ENCODE measurements around the gene FNTB.
A peak's percentile ranks its signal among the peaks of the same experiment; 100 is the strongest.

FNTB gene

DNA sequence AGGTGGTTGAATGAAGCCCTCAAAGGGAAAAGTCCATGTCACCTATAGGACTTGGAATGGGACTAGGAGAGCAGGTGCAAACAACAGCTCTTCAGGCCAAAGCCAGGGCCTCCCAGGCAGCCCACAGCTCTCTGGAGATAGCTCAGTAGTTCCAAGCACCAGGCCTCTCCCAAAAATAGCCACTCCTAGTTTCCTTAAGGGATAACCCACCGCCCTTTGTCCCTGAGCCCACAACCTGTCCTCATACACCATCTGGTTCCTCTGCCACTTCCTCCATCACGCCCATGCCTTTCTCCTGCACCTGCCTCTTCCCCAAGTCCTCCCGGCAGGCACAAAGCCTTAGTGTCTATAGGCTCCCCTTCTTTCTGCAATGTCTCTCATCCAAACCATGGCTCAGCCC is 16.7 kb upstream of the FNTB start:
- no peak for DNase-seq (ENCODE audit: low read depth in 2 of 2)
- TF ChIP-seq, protein P1, sequence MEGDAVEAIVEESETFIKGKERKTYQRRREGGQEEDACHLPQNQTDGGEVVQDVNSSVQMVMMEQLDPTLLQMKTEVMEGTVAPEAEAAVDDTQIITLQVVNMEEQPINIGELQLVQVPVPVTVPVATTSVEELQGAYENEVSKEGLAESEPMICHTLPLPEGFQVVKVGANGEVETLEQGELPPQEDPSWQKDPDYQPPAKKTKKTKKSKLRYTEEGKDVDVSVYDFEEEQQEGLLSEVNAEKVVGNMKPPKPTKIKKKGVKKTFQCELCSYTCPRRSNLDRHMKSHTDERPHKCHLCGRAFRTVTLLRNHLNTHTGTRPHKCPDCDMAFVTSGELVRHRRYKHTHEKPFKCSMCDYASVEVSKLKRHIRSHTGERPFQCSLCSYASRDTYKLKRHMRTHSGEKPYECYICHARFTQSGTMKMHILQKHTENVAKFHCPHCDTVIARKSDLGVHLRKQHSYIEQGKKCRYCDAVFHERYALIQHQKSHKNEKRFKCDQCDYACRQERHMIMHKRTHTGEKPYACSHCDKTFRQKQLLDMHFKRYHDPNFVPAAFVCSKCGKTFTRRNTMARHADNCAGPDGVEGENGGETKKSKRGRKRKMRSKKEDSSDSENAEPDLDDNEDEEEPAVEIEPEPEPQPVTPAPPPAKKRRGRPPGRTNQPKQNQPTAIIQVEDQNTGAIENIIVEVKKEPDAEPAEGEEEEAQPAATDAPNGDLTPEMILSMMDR (IDR thresholded peaks at IDR 0.05; ENCODE audit: low read depth, low read length), result no peak
- no peak overlapping the region for H3K4me3 ChIP-seq (replicated peaks in 1 of 2; ENCODE audit: low read depth in 2 of 2, low read length in 2 of 2)

DNA sequence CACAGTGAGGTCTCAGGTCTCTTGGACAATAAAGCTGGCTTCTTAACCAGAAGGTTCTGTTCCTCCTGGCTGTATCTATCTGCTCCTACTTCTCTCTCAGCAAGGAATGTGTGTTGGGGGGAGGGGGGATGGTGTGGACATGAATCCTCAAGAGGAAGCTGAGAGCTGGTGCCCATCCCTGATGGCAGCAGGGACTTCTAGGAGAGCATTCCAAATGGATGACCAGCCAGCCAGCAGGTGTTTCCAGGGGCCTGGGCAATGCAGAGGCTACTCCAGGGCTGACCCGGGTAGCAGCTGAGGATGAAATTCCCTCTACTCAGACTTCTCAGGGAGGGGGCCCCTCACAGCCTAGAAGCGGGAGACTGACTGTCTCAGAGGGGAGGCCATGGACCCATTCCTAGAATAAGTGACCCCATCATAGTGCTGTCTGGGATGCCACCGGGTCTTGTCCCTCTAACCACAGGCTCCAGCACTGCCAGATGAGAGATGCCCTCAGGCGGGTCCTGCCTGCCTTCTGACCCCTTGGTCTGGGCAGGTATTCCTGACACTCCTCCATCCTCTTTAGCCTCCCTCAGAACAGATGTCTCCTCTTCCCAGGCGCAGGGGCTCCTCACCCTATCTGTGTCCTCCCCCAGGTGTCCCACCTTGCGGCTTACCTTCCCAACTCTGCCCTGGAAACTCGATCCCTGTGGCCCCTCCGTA is 15.8 kb upstream of the FNTB start:
- H3K4me3 ChIP-seq (replicated peaks in 1 of 2; ENCODE audit: low read depth in 2 of 2, low read length in 2 of 2), result peak overlapping the region in 1 of 2 donors; percentile 62
- TF ChIP-seq, protein P1 (IDR thresholded peaks at IDR 0.05; ENCODE audit: low read depth, low read length), result no peak
- DNase-seq (ENCODE audit: low read depth in 2 of 2), result no peak

DNA sequence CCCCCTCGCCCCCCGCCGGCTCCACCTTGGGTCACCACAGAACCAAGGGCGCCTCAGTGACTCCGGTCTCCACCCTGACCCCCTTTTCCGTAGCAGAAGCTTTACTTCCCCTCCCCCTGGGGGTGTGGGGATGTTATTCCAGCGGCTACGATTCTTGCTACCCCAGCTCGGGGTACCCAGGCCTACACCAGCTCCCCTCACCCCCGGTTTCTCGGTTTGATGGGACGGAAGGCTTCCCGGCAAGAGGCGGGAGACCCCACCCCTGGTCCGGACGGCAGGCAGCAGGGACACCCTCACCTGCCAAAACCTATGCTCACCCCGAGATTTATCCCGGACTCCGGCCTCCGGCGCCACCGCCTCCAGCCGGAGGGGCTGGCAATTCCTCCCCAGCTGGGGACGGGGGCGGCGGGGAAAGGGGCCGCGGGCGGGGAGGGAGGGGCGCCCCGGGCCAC is 15.2 kb upstream of the FNTB start:
- peak overlapping the region; percentile 62 for H3K4me3 ChIP-seq (replicated peaks in 1 of 2; ENCODE audit: low read depth in 2 of 2, low read length in 2 of 2)
- TF ChIP-seq, protein P1 (IDR thresholded peaks at IDR 0.05; ENCODE audit: low read depth, low read length), result no peak
- no peak for DNase-seq (ENCODE audit: low read depth in 2 of 2)

DNA sequence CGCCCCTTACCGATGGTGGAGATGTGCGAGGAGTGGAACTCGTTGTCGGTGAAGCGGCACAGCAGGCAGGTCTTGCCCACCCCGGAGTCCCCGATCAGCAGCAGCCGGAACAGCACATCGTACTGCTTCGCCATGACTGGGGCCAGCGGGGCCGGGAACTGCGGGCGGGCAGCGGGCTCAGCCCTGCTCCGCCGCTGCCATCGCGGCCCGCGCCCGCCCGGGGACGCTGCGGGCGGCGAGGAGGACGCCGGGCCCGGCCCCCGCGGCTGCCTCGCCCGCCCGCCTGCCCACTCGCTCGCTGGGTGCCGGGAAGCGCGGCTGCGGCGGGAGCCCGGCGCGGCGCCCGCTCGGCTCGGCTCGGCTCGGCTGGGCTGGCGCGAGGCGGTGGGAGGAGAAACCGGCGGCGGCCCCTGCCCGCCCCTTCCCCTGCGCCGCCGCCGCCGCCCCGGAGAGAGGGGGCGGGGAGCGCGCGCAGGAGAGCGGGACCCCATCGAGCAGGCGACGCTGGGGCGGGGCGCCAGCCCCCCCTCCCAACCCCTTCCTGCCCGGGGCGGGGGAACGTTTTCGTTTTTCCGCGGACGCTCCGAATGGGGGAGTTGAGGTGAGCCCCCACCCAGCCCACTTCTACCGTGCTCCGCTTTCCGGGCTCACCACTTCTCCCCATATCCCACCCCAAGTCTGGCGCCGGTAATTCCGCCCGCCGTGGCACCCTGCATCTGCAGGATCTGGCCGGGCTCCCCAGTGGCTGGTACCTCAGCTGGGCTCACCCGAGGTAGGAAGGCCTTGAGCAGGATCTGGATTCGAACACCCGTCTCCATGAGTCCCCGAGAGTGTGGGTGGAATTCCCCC is 14.5 kb upstream of the FNTB start, which contains the start of gene RAB15:
Gene RAB15 (minus strand): TSS at position 394 of the 849 bp plus-strand sequence. CDS start 260 bp downstream, at position 134.
- TF ChIP-seq, protein P1 (IDR thresholded peaks at IDR 0.05; ENCODE audit: low read depth, low read length), result no peak
- peak within 1 kb of the TSS; percentile 62 to 65 for H3K4me3 ChIP-seq (replicated peaks in 1 of 2; ENCODE audit: low read depth in 2 of 2, low read length in 2 of 2)

DNA sequence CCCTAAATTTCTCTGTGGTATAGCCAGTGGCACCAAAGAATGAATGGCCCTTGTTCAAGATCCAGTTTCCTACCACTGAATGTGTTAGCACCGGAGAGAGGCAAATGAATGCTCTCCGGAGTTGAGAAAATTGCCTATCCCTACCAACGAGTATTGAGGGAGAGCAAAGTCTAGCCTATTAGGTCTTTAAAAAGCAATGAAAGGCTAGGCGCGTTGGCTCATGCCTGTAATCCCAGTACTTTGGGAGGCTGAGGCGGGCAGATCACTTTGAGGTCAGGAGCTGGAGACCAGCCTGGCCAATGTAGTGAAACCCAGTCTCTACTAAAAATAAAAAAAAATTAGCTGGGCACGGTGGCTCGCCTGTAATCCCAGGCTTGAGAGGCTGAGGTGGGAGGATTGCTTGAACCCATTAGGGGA is 13.7 kb upstream of the FNTB start:
- H3K4me3 ChIP-seq (replicated peaks in 1 of 2; ENCODE audit: low read depth in 2 of 2, low read length in 2 of 2), result no peak overlapping the region
- DNase-seq (ENCODE audit: low read depth in 2 of 2), result no peak
- TF ChIP-seq, protein P1 (IDR thresholded peaks at IDR 0.05; ENCODE audit: low read depth, low read length), result no peak

More for the DNA sequence above, 14.5 kb upstream of the FNTB start, which contains the start of gene RAB15:
- DNase-seq (ENCODE audit: low read depth in 2 of 2), result peak in 1 of 2 donors; percentile 31

DNA sequence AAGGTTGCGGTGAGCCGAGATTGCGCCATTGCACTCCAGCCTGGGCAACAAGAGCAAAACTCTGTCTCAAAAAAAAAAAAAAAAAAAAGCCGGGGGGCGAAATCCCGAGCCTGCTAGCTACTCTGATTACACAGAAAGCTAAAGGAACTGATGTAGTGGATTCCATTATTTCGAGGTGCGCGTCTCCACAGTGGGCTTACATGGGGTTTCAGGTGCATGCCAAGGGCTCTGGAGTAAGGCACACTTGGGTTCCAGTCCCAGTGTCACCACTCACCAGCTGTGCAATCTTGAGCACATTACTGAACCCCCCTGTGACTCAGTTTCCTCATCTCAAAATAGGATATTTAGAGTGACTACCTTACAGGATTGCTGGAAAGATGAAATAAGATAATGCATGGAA is 12.9 kb upstream of the FNTB start:
- DNase-seq (ENCODE audit: low read depth in 2 of 2), result no peak
- TF ChIP-seq, protein P1 (IDR thresholded peaks at IDR 0.05; ENCODE audit: low read depth, low read length), result no peak
- H3K4me3 ChIP-seq (replicated peaks in 1 of 2; ENCODE audit: low read depth in 2 of 2, low read length in 2 of 2), result no peak overlapping the region
